K562 (cell line): Measurements from ENCODE around the gene BRD4. TPM values are rescaled to one million over a fixed set of nuclear protein-coding genes. Genes with fewer than 3 reads are reported as not detected.
A peak's percentile ranks its signal among the peaks of the same experiment; 100 is the strongest.

Source experiments
- ATAC-seq: fragments of 200-7000 bp; cut with Tn5 transposase; 3 replicates; pipeline ENCODE4 v1.9.1; 2020; ENCODE audit warnings: moderate library complexity
- BruUV-seq: library from RNA; stranded (reverse); fragments of 400-500 nt; replicated peaks from 2 replicates; lab custom pipeline; 2021; lab: Mats Ljungman, UMichigan
- CTCF ChIA-PET: fragments of 300-600 bp; formaldehyde crosslinking; extraction: SDS; loops from one replicate; lab custom pipeline; 2021; ENCODE audit warnings: low intra/inter-chr PET ratio; lab: Yijun Ruan, JAX
- POLR2A ChIA-PET: fragments of 300-600, 350-650 bp; sonication (Branson Sonifier 250); formaldehyde crosslinking; extraction: SDS; loops from one replicate; lab custom pipeline; 2021; ENCODE audit warnings: antibody characterized with exemption, inconsistent platforms; lab: Yijun Ruan, JAX
- DNase-seq, 4 experiments: peaks; one replicate each; pipeline versions ENCODE4 v3.0.0 to v3.0.0-alpha.2; 2011 to 2018; ENCODE audit warnings: low spot score in 3 of 4, mixed read lengths in 3 of 4; ENCODE audit errors: extremely low read depth in 1 of 4
- FAIRE-seq: peaks from 2 replicates; lab custom pipeline; 2011; peaks lifted over from hg19 to GRCh38; lab: Jason Lieb, UNC
- H2AFZ ChIP-seq: 2 replicates; pipeline ENCODE4 v1.6.0; 2011; ENCODE audit warnings: low read depth, low read length, control low read depth, inconsistent platforms
- H3K27ac ChIP-seq: fragments of 200-600 bp; 3 replicates; pipeline ENCODE4 v1.8.0; 2011; ENCODE audit warnings: low read depth, mild to moderate bottlenecking, control low read depth, inconsistent platforms, low read length, moderate library complexity, mixed read lengths; ENCODE audit errors: extremely low read depth
- H3K27me3 ChIP-seq, 2 experiments: fragments of 300-600 bp in 1 of 2; 2 replicates in 1 of 2; 3 replicates in 1 of 2; pipeline versions ENCODE4 v1.6.0 to v1.8.0; 2011; ENCODE audit warnings: inconsistent platforms in 2 of 2, low read length in 2 of 2, mild to moderate bottlenecking in 1 of 2, mixed read lengths in 1 of 2, moderate library complexity in 1 of 2; ENCODE audit not compliant: control insufficient read depth in 2 of 2, insufficient read depth in 2 of 2
- H3K36me3 ChIP-seq: fragments of 300-600 bp; 3 replicates; pipeline ENCODE4 v1.8.0; 2011; ENCODE audit warnings: mild to moderate bottlenecking, low read length, inconsistent platforms; ENCODE audit not compliant: control insufficient read depth, insufficient read depth
- H3K4me1 ChIP-seq, 2 experiments: fragments of 200-600 bp in 1 of 2; replicated peaks in 1 of 2; 2 replicates in 1 of 2; 3 replicates in 1 of 2; pipeline versions ENCODE4 v1.5.1 to v1.8.0; 2011; ENCODE audit warnings: inconsistent platforms in 2 of 2, low read length in 2 of 2, mild to moderate bottlenecking in 1 of 2, mixed read lengths in 1 of 2, moderate library complexity in 1 of 2; ENCODE audit not compliant: control insufficient read depth in 2 of 2, insufficient read depth in 2 of 2
- H3K4me2 ChIP-seq: 2 replicates; pipeline ENCODE4 v1.6.1; 2011; ENCODE audit warnings: low read length, control low read depth, inconsistent platforms, mixed read lengths; ENCODE audit not compliant: insufficient read depth
- H3K4me3 ChIP-seq: fragments of 200-600 bp; sonication (generic), shearing (Covaris generic); 2 replicates; pipeline ENCODE4 v1.5.1; 2016; ENCODE audit warnings: control low read depth, inconsistent platforms
- H3K79me2 ChIP-seq: fragments of 200-600 bp; 3 replicates; pipeline ENCODE4 v1.8.0; 2011; ENCODE audit warnings: low read length, inconsistent platforms; ENCODE audit not compliant: control insufficient read depth, insufficient read depth
- H3K9ac ChIP-seq, 2 experiments: 2 replicates each; pipeline versions ENCODE4 v1.6.0 to v1.6.1; 2011; ENCODE audit warnings: low read depth in 2 of 2, low read length in 2 of 2, control low read depth in 1 of 2, inconsistent platforms in 1 of 2, mild to moderate bottlenecking in 1 of 2, mixed read lengths in 1 of 2; ENCODE audit not compliant: insufficient read depth in 1 of 2
- H3K9me1 ChIP-seq: one replicate; pipeline ENCODE4 v1.6.0; 2011; ENCODE audit warnings: inconsistent platforms, mild to moderate bottlenecking, low read length, moderate library complexity; ENCODE audit not compliant: control insufficient read depth, insufficient read depth
- H3K9me3 ChIP-seq: replicated peaks from 2 replicates; pipeline ENCODE4 v1.5.1; 2011; ENCODE audit warnings: low read depth, low read length, inconsistent platforms; ENCODE audit not compliant: control insufficient read depth, insufficient read depth
- H4K20me1 ChIP-seq: replicated peaks from 2 replicates; pipeline ENCODE4 v1.6.1; 2011; ENCODE audit warnings: low read length, inconsistent platforms, mixed read lengths; ENCODE audit not compliant: control insufficient read depth, insufficient read depth
- C11orf30 ChIP-seq: fragments of 450-650 bp; IDR thresholded peaks from 2 replicates; pipeline ENCODE4 v1.6.1; 2016; ENCODE audit warnings: low read depth, mild to moderate bottlenecking
- CTBP1 ChIP-seq: fragments of 450-650 bp; IDR thresholded peaks from 2 replicates; pipeline ENCODE4 v1.6.1; 2016; ENCODE audit warnings: borderline replicate concordance
- MAFK ChIP-seq: IDR thresholded peaks from 2 replicates; pipeline ENCODE4 v1.6.1; 2011; ENCODE audit warnings: low read length, improper control_type of control experiment
- ZNF766 ChIP-seq: fragments of 200-800 bp; sonication (Bioruptor generic); conservative IDR thresholded peaks from 2 replicates; pipeline ENCODE4 v1.6.1; 2016; ENCODE audit warnings: missing genetic modification characterization, missing compliant biosample characterization
- WGBS: fragments of 100-300 bp; shearing (Covaris generic); methylation state at CpG from one replicate; pipeline ENCODE4 v1.1.6; 2016; ENCODE audit warnings: low coverage, mixed read lengths; ENCODE audit not compliant: insufficient coverage; ENCODE audit errors: missing lambda C conversion rate; 5-methylcytosine and 5-hydroxymethylcytosine counted together
- in situ Hi-C: fragments of 300-500 bp; cut with MboI; formaldehyde crosslinking; loops from 4 replicates; pipeline ENCODE4 v1.15.0; 2018; ENCODE audit warnings: inconsistent platforms, mixed read lengths
- intact Hi-C: fragments of 100-400 bp; cut with micrococcal nuclease; formaldehyde crosslinking; loops from 2 replicates; pipeline ENCODE4 v1.14.2; 2022
- polyA plus RNA-seq, 8 experiments: library from polyadenylated mRNA; depleted of rRNA in 4 of 8; stranded (reverse) in 5 of 8; unstranded in 3 of 8; fragments of >200 nt; fragmentation: Nextera tagmentation in 2 of 8; fragmentation: Illumina TruSeq in 1 of 8; extraction: Ambion mirVana in 2 of 8; extraction: Trizol in 1 of 8; gene quantifications; 2 replicates each; pipeline versions ENCODE4 v1.2.1 to v1.2.3, GENCODE V29; 2011 to 2014; ENCODE audit warnings: inconsistent platforms in 1 of 8, missing spikeins in 1 of 8
- total RNA-seq, 7 experiments: library from RNA; depleted of rRNA in 6 of 7; stranded (reverse); fragments of >200 nt in 6 of 7; fragmentation: Illumina TruSeq in 2 of 7; extraction: Trizol in 2 of 7; gene quantifications; 2 replicates each; pipeline versions ENCODE4 v1.2.1 to v1.2.3, GENCODE V29; 2011 to 2021; ENCODE audit warnings: low replicate concordance in 1 of 7
- TF ChIP-seq, protein P1 (sequence below): sonication (generic); formaldehyde crosslinking; IDR thresholded peaks from 2 replicates; pipeline ENCODE4 v1.8.0; 2022; ENCODE audit warnings: mild to moderate bottlenecking, missing genetic modification reagents
- TF ChIP-seq, protein P2 (sequence below): fragments of 450-650 bp; IDR thresholded peaks from 2 replicates; pipeline ENCODE4 v1.6.1; 2016; ENCODE audit warnings: low read depth

Gene BRD4
- total and polyA plus RNA-seq, 9 of the 15 experiments (the other 6 are each of a cell fraction or from before 2014, with no cell fraction given): 1.8 to 105 (median 15.6) TPM

DNA sequence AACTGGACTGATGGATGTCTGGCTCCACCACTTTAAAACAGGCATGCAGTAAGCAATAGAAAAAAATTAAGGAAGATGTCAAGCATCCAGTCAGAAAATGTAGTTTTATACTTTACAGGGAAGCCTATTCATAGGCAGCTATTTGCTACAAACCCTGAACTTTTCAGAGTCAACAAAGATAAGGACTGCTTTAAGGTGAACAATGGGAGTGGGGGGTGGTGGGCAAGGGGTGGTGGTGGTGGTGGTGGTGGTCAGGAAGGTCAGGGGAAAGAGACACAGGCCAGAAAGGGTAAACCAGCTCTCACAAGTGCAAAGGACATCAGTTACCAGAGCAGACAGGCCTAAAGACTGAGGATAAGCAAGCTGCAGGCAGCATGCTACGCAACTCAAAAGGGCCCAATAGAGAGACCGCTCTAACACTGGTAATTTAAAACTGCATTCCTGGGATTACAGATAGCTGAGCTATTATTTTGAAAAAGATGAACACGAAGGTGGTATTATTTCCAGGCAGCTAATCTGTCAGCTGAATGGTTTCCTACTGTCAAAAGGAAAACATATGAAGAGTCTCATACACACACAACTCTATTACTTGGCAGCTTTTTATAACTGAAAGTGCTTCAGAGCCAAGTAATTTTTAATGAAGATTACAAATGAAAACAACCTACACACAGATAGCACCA is 14.8 kb downstream of the BRD4 start:
- ATAC-seq (no peak), FAIRE-seq (no peak), DNase-seq (no peak)
- Histone ChIP-seq H3K27me3 (no peaks in the 10 kb centered on the region), H3K4me2 (no peak overlapping the region), H3K4me3 (no peak overlapping the region), H2AFZ (no peak overlapping the region), H3K9me3 (no peaks in the 10 kb centered on the region), H3K4me1 (peaks cover 10 to 12% of the 10 kb centered on the region in 2 experiments; a peak in 4 of 5 replicates), H3K9me1 (peaks cover 3% of the 10 kb centered on the region), H3K36me3 (peaks cover 27% of the 10 kb centered on the region), H4K20me1 (peaks cover 82% of the 10 kb centered on the region), H3K79me2 (peaks cover 98% of the 10 kb centered on the region), H3K27ac (no peak overlapping the region), H3K9ac (no peak overlapping the region; a peak in 1 of 4 replicates)
- BruUV-seq: no TSS peak
- POLR2A ChIA-PET: interaction anchor here (0.6 to 1.9 kb wide), 15 partner anchors 9 to 451 kb away, joined by 3 to 8 read pairs (median 3); no protein-coding TSS in a partner anchor
- CTCF ChIA-PET: no interaction called here
- intact Hi-C loops: no loop called here
- in situ Hi-C loops: no loop called here
- no peak for TF ChIP-seq MAFK
- TF ChIP-seq, protein P1, sequence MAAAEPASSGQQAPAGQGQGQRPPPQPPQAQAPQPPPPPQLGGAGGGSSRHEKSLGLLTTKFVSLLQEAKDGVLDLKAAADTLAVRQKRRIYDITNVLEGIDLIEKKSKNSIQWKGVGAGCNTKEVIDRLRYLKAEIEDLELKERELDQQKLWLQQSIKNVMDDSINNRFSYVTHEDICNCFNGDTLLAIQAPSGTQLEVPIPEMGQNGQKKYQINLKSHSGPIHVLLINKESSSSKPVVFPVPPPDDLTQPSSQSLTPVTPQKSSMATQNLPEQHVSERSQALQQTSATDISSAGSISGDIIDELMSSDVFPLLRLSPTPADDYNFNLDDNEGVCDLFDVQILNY (CRISPR knock-in tag): no peak
- no peak for TF ChIP-seq CTBP1
- 72% methylated on average over 3 of the region's 3 CpGs for WGBS

DNA sequence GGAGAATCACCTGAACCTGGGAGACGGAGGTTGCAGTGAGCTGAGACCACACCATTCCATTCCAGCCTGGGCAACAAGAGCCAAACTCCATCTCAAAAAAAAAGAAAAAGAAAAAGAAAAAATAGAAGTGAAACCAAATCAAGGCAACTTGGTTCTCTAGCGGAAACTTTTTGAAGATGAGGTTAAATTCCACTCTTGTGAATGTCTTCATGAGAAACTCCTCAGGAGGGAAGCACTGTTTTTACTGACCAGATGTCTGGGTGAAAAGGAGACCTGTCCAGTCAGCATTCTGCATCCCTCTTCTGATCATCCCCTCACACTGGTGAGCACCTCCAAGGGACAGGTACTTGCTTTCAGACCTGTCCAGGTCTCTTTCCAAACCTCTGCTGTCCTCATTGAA is 15.8 kb downstream of the BRD4 start:
- no peaks in the 10 kb centered on the region for H3K27me3 ChIP-seq
- in situ Hi-C loops: no loop called here
- intact Hi-C loops: no loop called here
- H3K4me2 ChIP-seq: no peak overlapping the region
- WGBS: 100% methylated on average over 2 of the region's 2 CpGs
- H2AFZ ChIP-seq: no peak overlapping the region
- no peaks in the 10 kb centered on the region for H3K9me3 ChIP-seq
- H3K27ac ChIP-seq: no peak overlapping the region
- H3K9me1 ChIP-seq: peaks cover 3% of the 10 kb centered on the region
- peaks cover 81% of the 10 kb centered on the region for H4K20me1 ChIP-seq
- no peak for DNase-seq
- peaks cover 27% of the 10 kb centered on the region for H3K36me3 ChIP-seq
- H3K79me2 ChIP-seq: peaks cover 98% of the 10 kb centered on the region
- BruUV-seq: no TSS peak
- ChIA-PET CTCF (no interaction called here), POLR2A (interaction anchor here (0.6 to 1.9 kb wide), 7 partner anchors 8 to 582 kb away, joined by 3 to 8 read pairs (median 4); no protein-coding TSS in a partner anchor)
- H3K4me3 ChIP-seq: no peak overlapping the region
- H3K9ac ChIP-seq: no peak overlapping the region; a peak in 1 of 4 replicates
- peaks cover 5 to 12% of the 10 kb centered on the region in 2 experiments; a peak in 4 of 5 replicates for H3K4me1 ChIP-seq
- no peak for FAIRE-seq
- ATAC-seq: no peak
- TF ChIP-seq, protein P2, sequence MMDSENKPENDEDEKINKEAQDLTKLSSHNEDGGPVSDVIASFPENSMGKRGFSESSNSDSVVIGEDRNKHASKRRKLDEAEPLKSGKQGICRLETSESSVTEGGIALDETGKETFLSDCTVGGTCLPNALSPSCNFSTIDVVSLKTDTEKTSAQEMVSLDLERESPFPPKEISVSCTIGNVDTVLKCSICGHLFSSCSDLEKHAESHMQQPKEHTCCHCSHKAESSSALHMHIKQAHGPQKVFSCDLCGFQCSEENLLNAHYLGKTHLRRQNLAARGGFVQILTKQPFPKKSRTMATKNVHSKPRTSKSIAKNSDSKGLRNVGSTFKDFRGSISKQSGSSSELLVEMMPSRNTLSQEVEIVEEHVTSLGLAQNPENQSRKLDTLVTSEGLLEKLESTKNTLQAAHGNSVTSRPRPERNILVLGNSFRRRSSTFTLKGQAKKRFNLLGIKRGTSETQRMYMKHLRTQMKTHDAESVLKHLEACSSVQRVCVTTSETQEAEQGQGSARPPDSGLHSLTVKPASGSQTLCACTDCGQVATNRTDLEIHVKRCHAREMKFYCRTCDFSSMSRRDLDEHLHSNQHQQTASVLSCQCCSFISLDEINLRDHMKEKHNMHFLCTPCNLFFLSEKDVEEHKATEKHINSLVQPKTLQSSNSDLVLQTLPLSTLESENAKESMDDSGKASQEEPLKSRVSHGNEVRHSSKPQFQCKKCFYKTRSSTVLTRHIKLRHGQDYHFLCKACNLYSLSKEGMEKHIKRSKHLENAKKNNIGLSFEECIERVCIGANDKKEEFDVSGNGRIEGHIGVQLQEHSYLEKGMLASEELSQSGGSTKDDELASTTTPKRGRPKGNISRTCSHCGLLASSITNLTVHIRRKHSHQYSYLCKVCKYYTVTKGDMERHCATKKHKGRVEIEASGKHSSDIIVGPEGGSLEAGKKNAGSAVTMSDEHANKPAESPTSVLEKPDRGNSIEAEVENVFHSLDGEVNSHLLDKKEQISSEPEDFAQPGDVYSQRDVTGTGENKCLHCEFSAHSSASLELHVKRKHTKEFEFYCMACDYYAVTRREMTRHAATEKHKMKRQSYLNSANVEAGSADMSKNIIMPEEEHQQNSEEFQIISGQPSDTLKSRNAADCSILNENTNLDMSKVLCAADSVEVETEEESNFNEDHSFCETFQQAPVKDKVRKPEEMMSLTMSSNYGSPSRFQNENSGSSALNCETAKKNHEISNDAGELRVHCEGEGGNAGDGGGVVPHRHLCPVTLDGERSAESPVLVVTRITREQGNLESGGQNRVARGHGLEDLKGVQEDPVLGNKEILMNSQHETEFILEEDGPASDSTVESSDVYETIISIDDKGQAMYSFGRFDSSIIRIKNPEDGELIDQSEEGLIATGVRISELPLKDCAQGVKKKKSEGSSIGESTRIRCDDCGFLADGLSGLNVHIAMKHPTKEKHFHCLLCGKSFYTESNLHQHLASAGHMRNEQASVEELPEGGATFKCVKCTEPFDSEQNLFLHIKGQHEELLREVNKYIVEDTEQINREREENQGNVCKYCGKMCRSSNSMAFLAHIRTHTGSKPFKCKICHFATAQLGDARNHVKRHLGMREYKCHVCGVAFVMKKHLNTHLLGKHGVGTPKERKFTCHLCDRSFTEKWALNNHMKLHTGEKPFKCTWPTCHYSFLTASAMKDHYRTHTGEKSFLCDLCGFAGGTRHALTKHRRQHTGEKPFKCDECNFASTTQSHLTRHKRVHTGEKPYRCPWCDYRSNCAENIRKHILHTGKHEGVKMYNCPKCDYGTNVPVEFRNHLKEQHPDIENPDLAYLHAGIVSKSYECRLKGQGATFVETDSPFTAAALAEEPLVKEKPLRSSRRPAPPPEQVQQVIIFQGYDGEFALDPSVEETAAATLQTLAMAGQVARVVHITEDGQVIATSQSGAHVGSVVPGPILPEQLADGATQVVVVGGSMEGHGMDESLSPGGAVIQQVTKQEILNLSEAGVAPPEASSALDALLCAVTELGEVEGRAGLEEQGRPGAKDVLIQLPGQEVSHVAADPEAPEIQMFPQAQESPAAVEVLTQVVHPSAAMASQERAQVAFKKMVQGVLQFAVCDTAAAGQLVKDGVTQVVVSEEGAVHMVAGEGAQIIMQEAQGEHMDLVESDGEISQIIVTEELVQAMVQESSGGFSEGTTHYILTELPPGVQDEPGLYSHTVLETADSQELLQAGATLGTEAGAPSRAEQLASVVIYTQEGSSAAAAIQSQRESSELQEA: no peak
- TF ChIP-seq C11orf30: peak; percentile 53
- no peak for TF ChIP-seq ZNF766 (CRISPR knock-in tag)
